ENCODE data around the gene IFI27L2. TPM values are rescaled to one million over a fixed set of nuclear protein-coding genes. Genes with fewer than 3 reads are reported as not detected.

Gene IFI27L2
- total and polyA plus RNA-seq, 4 donors = 1.7 to 7.2 (median 6.1) TPM

GRCh38 chr14:94162466-94162865 lies 33.1 kb upstream of the IFI27L2 start:
- peaks cover 0 to 6% (median 3%) of the 10 kb centered on the region in 4 donors for H3K4me1 ChIP-seq (ENCODE audit: control insufficient read depth in 4 of 4, insufficient read depth in 4 of 4, low read length in 3 of 4)
- no peaks in the 10 kb centered on the region for H3K9me3 ChIP-seq (ENCODE audit: control insufficient read depth in 4 of 4, low read length in 3 of 4)
- 86% methylated on average over 5 of the region's 5 CpGs for WGBS
- no peak for DNase-seq (ENCODE audit: low spot score)
- H3K27me3 ChIP-seq (ENCODE audit: control insufficient read depth in 4 of 4, insufficient read depth in 4 of 4, low read length in 3 of 4) = no peaks in the 10 kb centered on the region
- TF ChIP-seq JUND (IDR thresholded peaks at IDR 0.05) (no peak), MAX (IDR thresholded peaks at IDR 0.05) (no peak), CTCF (IDR thresholded peaks at IDR 0.05; ENCODE audit: low read depth, low read length, missing input control) (no peak), RAD21 (IDR thresholded peaks at IDR 0.05) (no peak), SP1 (IDR thresholded peaks at IDR 0.05) (no peak)
- no peak overlapping the region for H3K27ac ChIP-seq (ENCODE audit: low read depth in 1 of 2, low read length in 2 of 2)
- no peak overlapping the region for H3K4me3 ChIP-seq (ENCODE audit: low read depth in 1 of 3, low read length in 3 of 3)
- H3K9ac ChIP-seq (ENCODE audit: low read depth in 1 of 2, low read length in 2 of 2) = no peak overlapping the region
- H3K36me3 ChIP-seq (ENCODE audit: control insufficient read depth in 4 of 4, insufficient read depth in 3 of 4, low read depth in 1 of 4, low read length in 3 of 4) = no peaks in the 10 kb centered on the region

DNA sequence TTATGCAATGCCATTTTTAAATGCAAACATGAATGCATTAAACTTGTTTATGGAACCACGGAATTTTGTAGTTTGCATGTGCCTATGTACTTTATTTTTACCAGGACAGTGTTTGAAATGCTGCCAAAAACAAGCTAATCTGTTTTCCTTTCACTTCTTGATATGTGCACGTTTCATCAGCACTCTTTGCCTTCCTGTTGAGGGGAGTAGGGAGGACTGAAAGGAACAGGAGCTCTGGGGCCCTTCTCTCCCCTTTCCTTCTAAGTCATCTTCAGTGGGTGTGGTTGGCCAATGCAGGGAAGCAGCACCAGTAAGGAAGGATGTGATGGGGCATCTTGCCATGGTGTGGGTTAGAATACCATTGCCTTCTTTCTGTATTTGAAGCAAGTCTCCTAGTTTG lies 32.6 kb upstream of the IFI27L2 start:
- no peak overlapping the region for H3K27ac ChIP-seq (ENCODE audit: low read depth in 1 of 2, low read length in 2 of 2)
- H3K9me3 ChIP-seq (ENCODE audit: control insufficient read depth in 4 of 4, low read length in 3 of 4) = no peaks in the 10 kb centered on the region
- WGBS = 2% methylated on average over 2 of the region's 2 CpGs
- H3K4me1 ChIP-seq (ENCODE audit: control insufficient read depth in 4 of 4, insufficient read depth in 4 of 4, low read length in 3 of 4) = peaks cover 0 to 6% (median 3%) of the 10 kb centered on the region in 4 donors
- H3K27me3 ChIP-seq (ENCODE audit: control insufficient read depth in 4 of 4, insufficient read depth in 4 of 4, low read length in 3 of 4) = no peaks in the 10 kb centered on the region
- no peaks in the 10 kb centered on the region for H3K36me3 ChIP-seq (ENCODE audit: control insufficient read depth in 4 of 4, insufficient read depth in 3 of 4, low read depth in 1 of 4, low read length in 3 of 4)
- H3K4me3 ChIP-seq (ENCODE audit: low read depth in 1 of 3, low read length in 3 of 3) = no peak overlapping the region
- no peak for DNase-seq (ENCODE audit: low spot score)
- no peak overlapping the region for H3K9ac ChIP-seq (ENCODE audit: low read depth in 1 of 2, low read length in 2 of 2)
- TF ChIP-seq NR2F2 (IDR thresholded peaks at IDR 0.05) = no peak
- TF ChIP-seq YY1 (IDR thresholded peaks at IDR 0.05) = no peak
- no peak for TF ChIP-seq SP1 (IDR thresholded peaks at IDR 0.05)
- TF ChIP-seq, protein P1, sequence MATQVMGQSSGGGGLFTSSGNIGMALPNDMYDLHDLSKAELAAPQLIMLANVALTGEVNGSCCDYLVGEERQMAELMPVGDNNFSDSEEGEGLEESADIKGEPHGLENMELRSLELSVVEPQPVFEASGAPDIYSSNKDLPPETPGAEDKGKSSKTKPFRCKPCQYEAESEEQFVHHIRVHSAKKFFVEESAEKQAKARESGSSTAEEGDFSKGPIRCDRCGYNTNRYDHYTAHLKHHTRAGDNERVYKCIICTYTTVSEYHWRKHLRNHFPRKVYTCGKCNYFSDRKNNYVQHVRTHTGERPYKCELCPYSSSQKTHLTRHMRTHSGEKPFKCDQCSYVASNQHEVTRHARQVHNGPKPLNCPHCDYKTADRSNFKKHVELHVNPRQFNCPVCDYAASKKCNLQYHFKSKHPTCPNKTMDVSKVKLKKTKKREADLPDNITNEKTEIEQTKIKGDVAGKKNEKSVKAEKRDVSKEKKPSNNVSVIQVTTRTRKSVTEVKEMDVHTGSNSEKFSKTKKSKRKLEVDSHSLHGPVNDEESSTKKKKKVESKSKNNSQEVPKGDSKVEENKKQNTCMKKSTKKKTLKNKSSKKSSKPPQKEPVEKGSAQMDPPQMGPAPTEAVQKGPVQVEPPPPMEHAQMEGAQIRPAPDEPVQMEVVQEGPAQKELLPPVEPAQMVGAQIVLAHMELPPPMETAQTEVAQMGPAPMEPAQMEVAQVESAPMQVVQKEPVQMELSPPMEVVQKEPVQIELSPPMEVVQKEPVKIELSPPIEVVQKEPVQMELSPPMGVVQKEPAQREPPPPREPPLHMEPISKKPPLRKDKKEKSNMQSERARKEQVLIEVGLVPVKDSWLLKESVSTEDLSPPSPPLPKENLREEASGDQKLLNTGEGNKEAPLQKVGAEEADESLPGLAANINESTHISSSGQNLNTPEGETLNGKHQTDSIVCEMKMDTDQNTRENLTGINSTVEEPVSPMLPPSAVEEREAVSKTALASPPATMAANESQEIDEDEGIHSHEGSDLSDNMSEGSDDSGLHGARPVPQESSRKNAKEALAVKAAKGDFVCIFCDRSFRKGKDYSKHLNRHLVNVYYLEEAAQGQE (IDR thresholded peaks at IDR 0.05) = no peak
- no peak for TF ChIP-seq RXRA (IDR thresholded peaks at IDR 0.05)
- no peak for TF ChIP-seq MAX (IDR thresholded peaks at IDR 0.05)
- no peak for TF ChIP-seq FOXA1 (IDR thresholded peaks at IDR 0.05)
- no peak for TF ChIP-seq GABPA (IDR thresholded peaks at IDR 0.05 in 1 of 2, conservative IDR thresholded peaks at IDR 0.05 in 1 of 2)
- no peak for TF ChIP-seq JUND (IDR thresholded peaks at IDR 0.05)
- TF ChIP-seq TAF1 (conservative IDR thresholded peaks at IDR 0.05) = no peak
- no peak for TF ChIP-seq FOXA2 (IDR thresholded peaks at IDR 0.05)
- TF ChIP-seq HNF4G (IDR thresholded peaks at IDR 0.05) = no peak
- TF ChIP-seq EGR1 (IDR thresholded peaks at IDR 0.05; ENCODE audit: low read depth in 2 of 2) = no peak
- TF ChIP-seq HNF4A (conservative IDR thresholded peaks at IDR 0.05) = no peak
